Measurements from ENCODE around the gene NR2E3.

- TF ChIP-seq POLR2A (IDR thresholded peaks at IDR 0.05) (no peak), CTCF (IDR thresholded peaks at IDR 0.05) (no peak)
These were observed 42.2 kb upstream of the NR2E3 start for GRCh38 chr15:71768184-71768583.

Measured in Peyer's patch (tissue), 4 donors.